Left forelimb (tissue), 1 donor: ENCODE results near the gene TXNDC17.
"Not testable (repeated sequence)": the region's sequence is repeated elsewhere in the genome, so short reads cannot be mapped to it uniquely, and the experiment has no call there.

ENCODE experiments used
- DNase-seq: peaks from one replicate; pipeline ENCODE4 v3.0.0-alpha.2; 2018; ENCODE audit warnings: low spot score

Gene TXNDC17

DNA sequence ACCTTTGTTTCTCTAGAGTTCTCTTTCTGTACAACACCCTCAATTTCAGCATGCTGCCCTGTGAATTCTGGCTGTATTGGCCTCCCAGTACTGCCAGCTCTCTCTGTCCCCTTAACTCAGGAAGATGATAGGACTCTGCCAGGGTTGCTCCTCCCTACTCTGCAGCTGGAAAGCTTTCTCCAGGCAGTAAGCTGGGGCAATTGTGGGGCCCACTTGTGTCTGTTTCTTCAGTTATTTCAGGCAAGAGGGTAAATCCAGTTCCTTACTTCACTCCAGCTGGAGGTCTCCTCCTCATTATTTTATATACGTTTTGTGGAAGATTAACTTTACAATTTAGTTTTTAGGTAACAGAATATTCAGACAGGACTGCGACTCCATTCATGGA is 20.6 kb downstream of the TXNDC17 start:
- DNase-seq: no peak

GRCh38 chr17:6663200-6663599 is 22.3 kb downstream of the TXNDC17 start:
- DNase-seq: not testable (repeated sequence)

- DNase-seq: no peak
These were observed 25.2 kb downstream of the TXNDC17 start for GRCh38 chr17:6666077-6666521.

DNA sequence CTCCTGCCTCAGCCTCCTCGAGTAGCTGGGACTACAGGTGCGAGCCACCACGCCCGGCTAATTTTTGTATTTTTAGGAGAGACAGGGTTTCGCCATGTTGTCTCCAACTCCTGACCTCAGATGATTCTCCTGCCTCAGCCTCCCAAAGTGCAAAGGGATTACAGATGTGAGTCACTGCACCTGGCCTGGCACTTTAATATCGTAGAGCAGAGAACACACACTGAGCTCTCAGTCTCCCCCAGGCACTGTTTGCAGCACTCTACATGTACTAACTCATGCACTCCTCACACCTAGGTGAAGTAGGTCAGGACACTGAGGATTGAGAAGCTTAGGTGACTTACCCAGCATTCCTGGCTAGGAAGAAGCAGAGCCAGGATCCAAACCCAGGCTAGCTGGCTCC is 25.7 kb downstream of the TXNDC17 start:
- no peak for DNase-seq

DNA sequence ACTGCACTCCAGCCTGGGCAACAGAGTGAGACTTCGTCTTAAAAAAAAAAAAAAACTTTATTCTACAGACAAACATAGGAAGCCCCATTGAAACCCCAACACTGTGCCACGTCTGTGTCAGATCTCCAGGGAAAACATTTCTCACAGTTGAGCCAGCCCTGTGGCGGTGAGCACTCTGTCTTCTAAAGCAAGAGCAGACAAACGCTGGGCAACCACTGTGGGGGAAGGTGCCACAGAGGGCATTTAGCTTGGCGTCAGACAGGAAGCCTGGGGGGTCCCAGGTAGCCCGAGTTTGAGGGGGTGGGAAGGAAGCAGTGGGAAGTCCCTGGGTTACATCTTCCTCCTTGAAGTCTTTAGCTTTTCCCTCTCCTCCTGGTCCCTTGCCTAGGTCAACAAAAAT is 26.7 kb downstream of the TXNDC17 start:
- no peak for DNase-seq

DNA sequence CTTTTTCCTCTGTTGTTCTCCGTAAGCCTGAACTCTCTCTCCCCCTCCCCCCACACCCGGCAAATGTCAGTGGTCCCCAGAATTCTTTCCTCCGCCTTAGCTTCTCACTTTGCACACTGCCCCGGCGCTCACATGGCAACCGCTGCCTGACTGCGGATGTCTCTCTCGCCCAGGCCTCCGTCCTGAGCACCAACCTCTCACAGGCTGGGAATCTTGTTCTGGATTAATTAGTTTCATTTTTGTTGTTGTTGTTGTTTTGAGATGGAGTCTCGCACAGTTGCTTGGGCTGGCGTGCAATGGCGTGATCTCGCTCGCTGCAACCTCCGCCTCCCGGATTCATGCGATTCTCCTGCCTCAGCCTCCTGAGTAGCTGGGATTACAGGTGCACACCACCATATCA is 27.4 kb downstream of the TXNDC17 start:
- no peak for DNase-seq

- DNase-seq: no peak
These were observed 28.0 kb downstream of the TXNDC17 start for GRCh38 chr17:6668727-6669425.

- no peak for DNase-seq
These were observed 28.8 kb downstream of the TXNDC17 start for GRCh38 chr17:6669479-6670212.

GRCh38 chr17:6670571-6670970 is 29.7 kb downstream of the TXNDC17 start:
- no peak for DNase-seq

DNA sequence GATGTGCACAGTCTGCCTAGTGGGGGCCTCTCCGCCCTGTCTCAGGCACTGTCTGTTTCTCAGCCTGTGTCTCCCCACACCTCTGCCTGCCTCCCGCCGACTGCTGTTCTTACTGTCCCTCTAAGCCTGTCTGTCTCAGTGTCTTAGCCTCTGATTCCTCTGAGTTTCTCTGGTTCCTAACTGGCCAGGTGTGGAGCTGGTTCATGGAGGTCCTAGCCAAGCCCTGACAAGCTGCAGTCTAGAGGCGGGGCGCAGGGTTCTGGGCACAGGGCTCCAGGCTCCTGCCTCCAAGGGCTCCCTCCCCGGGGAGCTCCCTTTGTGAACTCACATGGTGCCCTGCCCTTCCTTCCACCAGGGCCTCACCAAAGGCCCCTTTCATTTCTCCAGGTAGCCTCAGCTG is 30.1 kb downstream of the TXNDC17 start:
- no peak for DNase-seq

- no peak for DNase-seq
These were observed 30.6 kb downstream of the TXNDC17 start for GRCh38 chr17:6671431-6671830.

GRCh38 chr17:6674586-6674985 is 33.7 kb downstream of the TXNDC17 start:
- DNase-seq: no peak

DNA sequence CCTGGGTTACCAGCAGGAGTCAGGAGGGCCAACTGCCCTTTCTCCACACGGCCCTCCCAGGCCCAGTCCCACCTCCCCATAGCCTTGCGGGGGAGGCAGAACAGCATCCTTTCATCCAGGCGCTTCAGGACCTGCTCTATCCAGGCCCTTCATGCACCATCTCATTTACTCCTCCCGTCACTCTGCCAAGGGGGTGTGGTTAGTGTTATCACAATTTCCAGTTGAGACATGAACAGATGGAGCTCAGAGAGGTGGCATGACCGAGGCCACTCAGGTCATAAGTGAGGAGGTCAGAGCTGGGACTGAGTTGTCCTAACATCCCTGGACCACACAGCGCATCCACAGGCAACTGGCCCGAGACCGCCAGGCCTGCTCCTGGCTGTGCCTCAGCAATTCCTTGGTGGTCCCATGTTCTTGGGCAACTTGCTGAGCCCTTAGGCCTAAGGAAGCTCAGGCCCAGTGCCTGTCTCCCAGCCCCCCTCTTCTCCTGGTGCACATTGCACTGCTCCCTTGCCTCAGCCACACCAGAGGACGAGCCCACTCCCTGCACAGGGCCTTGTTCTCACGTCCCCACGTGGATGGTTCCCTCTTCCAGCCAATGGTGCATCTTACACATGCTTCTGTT is 34.5 kb downstream of the TXNDC17 start:
- peak; percentile 50 for DNase-seq

DNA sequence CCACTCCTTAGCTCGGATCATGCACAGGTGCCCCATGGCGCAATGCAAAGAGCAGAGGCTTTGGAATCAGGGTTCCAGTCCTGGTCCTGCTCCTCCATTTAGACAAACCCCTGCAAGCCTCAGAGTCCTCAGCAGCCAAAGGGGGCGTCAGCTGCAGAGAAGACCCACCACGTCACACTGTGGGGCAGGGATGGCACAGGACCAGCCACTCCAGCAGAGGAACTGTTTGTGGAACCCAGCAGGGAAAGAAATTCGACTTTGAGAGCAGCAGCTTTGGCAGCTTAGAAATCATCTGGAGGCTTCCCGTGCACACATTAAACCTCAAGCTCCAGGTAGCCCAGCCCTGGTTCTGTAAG is 35.9 kb downstream of the TXNDC17 start:
- no peak for DNase-seq

DNA sequence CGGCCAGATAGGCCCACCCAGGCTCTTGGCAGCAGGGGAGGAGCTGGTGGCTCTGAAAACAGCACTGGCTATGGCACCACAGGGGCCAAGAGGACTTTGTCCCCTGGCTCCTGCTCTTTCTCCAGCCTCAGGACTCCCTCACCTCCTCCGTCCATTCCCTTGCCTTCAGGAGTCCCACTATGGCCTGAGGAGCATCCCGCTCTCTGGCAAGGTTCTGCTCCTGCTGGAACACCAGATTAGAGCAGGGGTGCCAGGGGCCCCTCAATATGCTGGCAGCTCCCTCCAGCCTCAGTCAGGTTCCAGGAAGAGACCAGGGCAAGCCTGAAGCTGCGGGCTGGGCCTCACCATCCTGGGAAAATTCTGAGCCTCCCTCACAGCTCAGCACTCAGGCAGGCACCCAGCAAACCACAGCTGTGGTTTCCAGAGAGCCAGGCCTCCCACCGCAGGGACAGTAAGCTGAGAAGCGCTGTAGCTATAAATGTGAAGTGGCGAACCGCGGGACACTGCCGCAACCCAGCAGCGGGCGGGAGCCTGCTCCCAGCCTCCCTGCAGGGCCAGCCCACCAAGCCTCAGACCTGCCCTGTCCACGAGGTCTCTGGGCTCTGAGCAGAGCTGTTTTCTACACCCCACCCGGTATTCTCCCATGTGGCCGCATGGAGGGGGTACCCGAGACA is 36.4 kb downstream of the TXNDC17 start:
- no peak for DNase-seq

DNA sequence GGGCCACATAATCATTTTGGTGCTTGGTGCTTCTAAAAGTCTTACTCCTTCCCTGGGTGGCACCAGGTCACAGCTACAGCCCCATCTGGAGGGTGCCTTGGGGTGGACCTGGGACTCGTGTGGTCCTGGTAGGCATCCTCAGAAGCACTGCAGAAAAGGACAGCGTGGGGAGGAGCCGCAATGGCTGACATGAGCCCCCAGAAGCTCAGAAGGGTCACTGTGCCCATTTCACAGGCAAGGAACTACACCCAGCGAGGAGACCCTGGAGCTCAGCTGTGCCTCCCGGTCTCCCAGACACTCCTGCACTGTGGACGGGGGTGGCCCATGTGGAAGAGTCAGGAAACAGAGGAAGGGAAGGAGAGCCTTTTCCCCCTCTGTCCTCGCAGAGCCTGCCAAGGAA is 37.1 kb downstream of the TXNDC17 start:
- no peak for DNase-seq

DNA sequence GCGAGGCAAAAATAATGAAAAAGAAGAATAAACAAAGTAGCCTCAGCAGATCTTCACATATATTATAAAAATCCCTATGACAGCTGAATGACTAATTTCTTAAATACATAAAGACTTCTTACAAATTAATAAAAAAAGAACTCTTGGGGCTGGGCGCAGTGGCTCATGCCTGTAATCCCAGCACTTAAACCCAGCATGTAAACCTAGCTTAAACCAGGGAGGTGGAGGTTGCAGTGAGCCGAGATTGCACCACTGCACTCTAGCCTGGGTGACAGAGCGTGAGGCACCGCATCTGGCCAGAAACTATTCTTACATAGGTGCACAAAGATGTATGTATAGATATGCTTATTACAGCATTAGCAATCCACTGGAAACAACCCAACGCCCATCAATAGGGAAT is 38.4 kb downstream of the TXNDC17 start:
- DNase-seq: no peak

DNA sequence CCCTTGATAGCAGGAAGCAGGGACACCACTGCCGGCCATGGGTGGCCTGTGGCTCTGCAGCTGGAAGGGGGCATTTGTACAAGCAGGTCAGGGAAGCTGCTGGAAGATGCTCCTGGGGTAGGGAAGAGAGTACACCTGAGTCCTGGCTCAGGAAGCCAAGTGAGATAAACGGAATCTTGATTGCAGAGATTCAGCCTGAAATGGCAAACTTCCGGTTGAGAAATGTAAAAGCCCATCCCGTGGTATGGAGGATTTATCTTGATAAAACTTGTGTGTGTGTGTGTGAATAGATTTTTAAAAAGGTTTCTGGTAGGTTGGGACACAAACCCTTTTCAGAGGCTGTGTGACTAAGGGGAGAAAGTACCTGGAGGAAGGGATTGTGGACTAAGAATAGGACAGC is 40.3 kb downstream of the TXNDC17 start:
- no peak for DNase-seq

- no peak for DNase-seq
These were observed 40.8 kb downstream of the TXNDC17 start for GRCh38 chr17:6681671-6682070.

GRCh38 chr17:6682339-6682738 is 41.5 kb downstream of the TXNDC17 start:
- DNase-seq: no peak

- no peak for DNase-seq
These were observed 42.3 kb downstream of the TXNDC17 start for GRCh38 chr17:6683081-6683684.

GRCh38 chr17:6683730-6684459 is 43.0 kb downstream of the TXNDC17 start:
- DNase-seq: no peak
